Activated CD4-positive, alpha-beta T cell treated with anti-CD3 and anti-CD28 coated beads, Interleukin-2, amount 50 U/mL, for 48 hours (primary cell): ENCODE measurements around the gene CCR7.

Experiments
- DNase-seq, 2 experiments: peaks; one replicate each; pipeline ENCODE4 v3.0.0-alpha.2; 2020

Gene CCR7

DNA sequence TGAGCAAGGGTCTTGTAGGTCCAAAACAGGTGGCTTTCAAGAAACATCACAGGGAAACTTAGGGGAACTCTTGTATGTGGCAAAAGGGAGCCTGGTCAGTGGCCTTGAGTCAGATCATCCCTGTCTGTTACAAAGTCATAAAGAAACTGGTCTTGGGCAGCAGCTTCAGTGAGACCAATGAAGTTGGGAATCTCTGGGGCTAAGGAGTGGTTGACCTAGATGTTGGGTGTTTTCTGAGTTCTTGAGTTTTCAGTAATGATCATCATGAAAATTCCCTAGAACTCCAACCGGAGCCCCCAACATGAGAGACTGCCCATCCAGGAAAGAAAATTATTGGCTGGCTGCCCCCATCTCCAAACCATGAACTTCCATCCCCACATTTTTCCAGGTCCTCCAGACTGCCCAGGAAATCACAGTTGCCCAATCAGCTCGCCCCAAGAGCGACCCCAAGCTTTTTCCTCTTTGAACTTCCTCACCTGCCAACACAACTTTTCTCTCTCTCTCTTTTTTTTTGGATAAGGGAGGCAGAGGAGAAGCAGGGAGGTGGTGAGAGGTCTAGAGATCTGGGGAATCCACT, 3.9 kb downstream of the CCR7 start:
- DNase-seq, result no peak

DNA sequence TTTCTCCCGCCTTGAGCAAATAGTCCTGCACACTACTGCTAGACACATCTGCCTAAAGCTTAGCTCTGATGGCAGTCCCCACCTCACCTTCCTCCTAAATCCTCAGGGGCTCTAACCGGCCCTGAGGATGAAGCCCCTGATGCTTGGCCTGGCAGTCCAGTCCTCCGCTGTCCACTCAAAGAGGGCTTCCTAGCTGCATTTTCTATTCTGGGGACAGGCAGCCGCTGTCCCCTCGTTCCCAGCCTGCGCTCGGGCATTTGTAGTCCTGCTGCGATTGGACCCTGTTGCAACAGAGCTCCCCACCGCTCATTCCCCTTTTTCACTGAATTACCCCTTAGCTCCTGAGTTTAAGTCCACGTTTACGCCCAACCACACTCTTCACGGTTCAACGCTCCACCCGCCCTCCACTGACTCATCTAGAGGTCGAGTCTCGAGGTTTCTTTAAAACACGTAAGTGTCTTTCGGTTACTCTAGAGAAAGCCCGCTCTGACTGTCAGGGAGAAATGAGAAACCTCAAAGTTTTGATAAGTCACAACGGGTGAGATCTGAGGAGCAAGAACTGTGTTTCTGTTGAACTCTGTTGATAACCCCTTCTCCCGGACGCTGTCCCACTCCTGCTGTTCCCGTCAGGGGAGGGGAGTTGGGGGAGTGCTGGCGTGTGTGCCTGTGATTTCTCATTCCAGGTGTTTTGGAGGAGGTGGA, 4.5 kb downstream of the CCR7 start:
- DNase-seq, result peak; percentile 78 to 88

DNA sequence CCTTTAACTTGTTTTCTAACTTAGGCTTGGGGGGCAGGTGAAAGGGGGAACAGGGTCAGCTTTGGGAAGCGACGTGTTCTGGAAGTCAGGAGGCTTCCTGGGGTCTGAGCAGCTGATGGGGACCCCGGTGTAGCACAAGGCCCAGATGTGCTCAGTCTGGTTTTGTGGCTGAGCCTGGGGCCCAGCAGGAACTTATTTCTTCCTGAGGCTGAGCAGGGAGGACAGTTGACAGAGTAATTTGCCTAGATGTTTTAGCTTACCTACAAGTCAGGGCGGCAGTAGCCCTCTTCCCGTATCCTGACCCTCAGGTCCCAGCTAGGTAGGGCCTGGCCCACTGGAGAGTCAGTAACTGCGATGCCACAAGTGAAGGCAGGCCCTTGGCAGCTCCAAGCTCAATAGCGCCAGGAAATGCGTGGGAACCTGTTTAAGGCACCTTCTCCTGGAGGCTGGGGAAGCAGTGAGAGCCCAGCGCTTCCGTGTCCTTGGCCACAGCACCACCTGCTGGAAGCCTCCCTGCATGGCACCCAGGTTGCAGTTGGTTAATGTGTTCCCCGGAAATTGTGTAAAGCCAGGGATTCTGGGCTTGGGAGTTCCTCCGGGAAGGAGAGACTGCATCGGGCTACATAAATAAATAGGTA, 5.2 kb downstream of the CCR7 start:
- DNase-seq, result peak; percentile 91 to 92

DNA sequence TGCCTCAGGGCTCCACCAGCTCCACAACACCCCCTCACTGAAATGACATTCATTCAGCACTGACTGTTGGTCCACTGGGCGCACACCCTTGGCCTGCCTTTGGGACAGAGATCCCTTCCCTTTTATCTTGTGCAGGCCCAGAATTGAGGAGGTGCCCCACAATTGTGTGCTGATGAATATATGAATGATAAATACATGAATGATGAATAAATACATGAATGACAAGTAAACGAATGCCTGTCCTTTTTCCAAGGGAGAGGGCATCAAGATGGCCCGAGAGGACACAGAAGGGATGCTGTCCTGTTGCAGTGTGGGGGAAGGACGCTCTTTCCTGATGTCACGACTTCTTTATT, 5.7 kb downstream of the CCR7 start:
- no peak for DNase-seq

DNA sequence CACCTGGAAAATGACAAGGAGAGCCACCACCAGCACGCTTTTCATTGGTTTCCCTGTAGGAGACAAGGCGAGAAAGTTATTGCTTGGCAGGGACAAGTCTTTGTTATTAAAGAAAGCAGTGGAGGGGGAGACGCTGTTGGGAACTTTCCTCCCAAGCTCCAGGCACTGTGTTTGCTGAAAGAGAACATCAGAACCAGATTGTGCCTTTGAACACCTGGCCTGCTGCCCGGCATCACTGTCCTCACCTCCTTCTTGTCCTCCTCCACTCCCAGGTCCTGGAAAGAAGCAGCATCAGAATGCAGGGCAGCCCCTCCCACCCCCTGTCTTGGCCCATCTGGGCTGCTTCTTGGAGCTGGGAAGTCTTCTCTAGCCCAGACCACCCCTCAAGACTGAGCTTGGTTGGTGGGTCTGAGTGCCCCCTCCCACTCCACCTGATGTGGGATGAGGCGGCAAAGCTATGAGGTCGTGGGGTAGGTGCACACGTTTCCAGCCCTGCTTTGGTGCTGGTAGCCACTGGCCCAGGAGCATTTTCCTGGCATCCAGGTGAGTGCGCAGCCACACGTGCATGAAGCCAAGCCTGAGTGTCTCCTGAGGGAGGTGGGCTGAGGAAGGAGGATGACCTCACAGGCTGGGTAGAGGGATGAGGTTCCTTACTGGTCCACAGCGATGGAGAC, 6.2 kb downstream of the CCR7 start:
- DNase-seq, result peak in 1 of 2 experiments; percentile 2

DNA sequence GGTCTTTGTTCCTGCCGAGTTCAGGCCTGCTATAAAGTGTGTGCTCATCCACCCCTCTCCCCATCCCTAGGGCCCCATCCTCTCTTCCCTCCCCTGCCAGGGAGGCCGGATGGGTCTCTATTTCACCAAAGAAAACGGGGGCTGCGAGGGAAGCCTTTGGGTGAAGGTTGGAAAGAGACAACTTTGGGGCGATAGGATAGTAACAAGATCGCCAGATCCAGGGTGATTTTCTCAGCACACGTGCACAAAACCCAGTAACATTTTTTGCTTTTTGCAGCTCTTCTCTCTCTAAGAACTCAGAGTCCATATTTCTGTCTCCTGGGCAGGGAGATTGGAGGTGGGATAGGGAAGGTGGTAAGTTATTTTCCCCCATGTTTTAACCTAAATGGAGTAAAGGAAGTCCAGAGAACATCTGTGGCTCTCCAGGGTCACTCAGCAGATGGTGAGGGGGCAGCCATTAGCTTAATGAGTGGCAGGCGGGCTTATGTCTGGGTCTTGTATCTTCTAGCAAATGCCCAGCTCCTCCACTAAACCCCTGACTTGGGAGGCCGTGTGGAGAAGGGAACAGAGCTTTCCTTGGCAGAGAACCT, 6.9 kb downstream of the CCR7 start:
- DNase-seq, result no peak

DNA sequence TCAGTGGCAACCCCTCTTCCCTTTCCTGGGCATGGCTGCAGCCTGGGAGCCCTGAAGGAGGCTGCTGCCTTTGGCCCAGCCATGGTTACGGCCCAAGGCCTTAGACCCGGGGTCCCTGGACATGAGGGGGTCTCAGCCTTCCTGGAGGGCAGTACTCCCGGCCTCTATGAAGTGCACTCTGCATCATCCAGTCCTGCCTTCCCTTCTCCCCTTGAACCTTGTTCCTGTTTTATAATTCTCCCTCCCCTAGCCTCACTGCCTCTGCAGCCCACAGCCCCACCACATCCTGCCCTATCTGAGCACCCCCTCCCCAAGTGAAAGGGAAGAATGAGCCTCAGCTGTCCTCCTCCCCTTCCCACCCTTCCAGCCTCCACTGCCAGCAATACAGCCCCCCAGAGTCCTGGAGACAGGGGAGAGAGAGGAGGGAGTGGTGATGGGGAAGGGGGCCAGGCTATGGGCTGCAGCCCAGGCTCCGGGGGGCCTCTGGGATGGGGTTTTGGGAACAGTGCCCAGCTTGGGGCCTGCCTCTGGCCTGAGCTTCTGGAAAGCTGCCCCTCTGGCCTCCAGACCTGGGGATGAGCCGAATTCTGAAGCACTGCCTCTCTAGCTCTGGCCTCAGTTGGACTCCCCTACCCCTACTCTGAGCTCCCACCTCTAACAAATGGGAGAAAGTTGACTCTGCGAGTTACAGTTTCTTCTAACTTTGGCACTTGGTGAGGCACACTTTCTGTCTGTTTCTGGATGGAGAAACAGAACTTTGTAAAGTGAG, 7.6 kb downstream of the CCR7 start:
- DNase-seq, result peak in 1 of 2 experiments; percentile 5

DNA sequence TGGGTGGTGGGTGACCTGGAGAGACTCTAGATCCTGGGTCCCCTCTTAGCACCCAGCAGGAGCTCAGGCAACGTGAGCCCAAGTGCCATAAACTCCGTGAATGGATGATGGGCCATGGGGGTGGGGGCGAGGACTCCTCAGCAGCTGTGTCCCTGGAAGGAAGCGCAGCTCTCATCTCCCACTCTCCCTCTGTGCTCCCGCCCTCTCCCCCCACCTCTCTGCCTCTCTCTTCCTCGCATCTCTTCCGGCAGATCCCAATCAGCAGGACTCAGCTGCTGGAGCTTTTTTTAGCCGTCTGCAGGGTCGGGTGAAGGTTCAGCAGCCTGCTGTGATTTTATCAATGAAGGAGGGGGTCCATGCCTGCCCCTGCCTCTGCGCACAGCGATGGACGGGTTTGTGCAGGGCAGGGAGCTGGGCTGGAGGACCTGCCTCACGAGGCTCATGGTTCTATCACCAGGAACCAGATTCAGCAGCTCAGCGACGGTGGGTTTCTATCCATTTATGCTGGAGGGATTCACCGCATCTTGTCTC, 8.3 kb downstream of the CCR7 start:
- DNase-seq, result peak in 1 of 2 experiments; percentile 16

DNA sequence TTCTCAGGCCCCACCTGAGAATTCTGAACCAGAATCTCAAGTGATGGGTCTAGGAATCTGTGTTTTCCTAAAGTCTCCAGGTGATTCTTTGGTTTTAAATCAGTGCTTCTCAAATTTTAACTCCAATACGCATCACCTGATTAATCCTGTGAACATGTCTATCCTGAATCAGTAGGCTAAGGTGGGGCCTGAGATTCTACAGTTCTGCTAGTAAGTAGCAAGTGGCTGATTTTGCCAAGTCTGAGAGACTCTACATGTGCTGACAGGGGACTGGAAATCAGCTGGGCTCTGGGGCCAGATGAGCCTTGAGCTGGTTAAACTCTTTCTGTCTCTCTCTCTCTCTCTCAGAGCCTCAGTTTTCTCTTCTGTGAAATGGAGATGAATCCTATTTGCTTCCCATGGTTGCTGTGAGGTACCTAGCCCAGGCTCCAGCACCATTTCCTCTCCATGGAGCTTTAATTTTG, 9.0 kb downstream of the CCR7 start:
- peak in 1 of 2 experiments; percentile 11 for DNase-seq

DNA sequence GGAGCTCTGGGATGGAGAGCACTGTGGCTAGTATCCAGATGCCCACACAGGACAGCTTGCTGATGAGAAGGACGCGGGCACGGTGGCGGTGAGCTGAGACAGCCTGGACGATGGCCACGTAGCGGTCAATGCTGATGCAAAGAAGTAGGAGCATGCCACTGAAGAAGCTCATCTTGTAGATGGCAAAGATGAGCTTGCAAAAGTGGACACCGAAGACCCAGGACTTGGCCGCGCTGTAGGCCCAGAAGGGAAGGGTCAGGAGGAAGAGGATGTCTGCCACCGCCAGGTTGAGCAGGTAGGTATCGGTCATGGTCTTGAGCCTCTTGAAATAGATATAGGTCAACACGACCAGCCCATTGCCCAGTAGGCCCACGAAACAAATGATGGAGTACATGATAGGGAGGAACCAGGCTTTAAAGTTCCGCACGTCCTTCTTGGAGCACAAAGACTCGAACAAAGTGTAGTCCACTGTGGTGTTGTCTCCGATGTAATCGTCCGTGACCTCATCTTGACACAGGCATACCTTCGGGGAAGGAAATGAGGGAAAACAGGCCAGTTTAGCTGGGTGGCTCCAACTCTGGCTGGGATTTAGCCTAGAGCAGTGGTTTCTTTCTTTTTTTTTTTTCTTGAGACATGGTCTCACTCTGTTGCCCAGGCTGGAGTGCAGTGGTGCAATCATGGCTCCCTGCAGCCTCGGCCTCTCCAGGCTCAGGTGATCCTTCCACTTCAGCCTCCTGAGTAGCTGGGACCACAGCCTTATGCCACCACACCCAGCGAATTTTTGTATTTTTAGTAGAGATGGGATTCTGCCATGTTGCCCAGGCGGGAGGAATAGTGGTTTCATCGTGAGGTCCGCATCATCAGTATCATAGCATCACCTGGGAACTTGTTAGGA, 9.7 kb downstream of the CCR7 start:
- peak in 1 of 2 experiments; percentile 14 for DNase-seq

DNA sequence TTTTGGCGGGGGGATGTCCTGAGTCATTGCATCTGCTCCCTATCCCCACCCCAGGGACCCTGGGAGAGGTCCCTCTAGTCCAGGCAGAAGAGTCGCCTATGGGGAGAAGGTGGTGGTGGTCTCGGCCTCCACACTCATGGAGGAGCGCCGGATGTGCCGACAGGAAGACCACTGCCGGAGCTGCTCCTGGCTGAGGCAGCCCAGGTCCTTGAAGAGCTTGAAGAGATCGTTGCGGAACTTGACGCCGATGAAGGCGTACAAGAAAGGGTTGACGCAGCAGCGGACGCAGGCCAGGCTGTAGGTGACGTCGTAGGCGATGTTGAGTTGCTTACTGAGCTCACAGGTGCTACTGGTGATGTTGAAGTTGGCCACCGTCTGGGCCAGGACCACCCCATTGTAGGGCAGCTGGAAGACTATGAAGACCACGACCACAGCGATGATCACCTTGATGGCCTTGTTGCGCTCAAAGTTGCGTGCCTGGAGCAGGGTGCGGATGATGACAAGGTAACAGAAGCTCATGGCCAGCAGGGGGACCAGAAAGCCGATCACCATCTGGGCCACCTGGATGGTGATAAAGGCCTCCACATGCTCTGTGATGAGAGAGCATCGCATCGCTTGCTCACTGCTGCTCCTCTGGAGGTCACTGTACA, 10.5 kb downstream of the CCR7 start:
- DNase-seq, result peak in 1 of 2 experiments; percentile 28

DNA sequence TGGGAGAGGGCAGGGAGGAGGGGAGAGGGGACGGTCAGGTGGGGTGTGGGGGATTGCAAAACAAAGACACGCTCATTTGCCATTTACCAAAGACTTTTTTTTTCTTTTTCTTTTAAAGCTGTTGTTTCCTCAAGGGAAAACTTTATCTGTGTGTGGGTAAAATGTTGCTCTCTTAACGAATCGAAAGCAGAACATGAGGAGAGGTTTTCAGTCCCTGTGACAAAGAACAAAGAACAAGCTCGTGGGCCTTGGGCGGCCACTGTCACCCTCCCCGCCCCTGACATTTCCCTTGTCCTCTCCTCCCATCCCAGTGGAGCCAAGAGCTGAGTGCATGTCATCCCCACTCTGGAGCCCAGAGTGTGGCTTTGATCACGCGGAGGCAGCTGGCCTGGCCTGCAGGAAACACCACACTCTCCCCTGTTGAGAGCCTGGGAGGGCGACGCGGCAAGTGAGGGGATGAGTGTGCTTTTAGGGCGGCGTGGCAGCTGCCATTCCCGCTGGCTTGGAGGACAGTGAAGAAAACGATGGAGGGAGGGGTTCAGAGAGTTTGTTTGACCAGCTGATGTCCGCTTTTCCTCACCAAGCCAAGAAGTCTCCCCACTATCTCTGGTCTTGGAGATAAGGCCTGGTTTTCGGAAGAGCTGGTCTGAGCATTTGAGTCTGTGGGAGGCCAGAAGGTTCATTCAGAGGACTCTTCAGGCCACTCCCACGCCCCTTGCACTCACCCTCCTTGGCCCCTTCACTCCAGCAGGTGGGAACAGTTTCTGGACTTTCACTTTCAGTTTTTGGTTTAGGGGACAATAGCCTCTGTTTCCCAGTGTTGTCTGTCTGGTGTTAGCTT, 11.4 kb downstream of the CCR7 start:
- peak; percentile 31 to 49 for DNase-seq

DNA sequence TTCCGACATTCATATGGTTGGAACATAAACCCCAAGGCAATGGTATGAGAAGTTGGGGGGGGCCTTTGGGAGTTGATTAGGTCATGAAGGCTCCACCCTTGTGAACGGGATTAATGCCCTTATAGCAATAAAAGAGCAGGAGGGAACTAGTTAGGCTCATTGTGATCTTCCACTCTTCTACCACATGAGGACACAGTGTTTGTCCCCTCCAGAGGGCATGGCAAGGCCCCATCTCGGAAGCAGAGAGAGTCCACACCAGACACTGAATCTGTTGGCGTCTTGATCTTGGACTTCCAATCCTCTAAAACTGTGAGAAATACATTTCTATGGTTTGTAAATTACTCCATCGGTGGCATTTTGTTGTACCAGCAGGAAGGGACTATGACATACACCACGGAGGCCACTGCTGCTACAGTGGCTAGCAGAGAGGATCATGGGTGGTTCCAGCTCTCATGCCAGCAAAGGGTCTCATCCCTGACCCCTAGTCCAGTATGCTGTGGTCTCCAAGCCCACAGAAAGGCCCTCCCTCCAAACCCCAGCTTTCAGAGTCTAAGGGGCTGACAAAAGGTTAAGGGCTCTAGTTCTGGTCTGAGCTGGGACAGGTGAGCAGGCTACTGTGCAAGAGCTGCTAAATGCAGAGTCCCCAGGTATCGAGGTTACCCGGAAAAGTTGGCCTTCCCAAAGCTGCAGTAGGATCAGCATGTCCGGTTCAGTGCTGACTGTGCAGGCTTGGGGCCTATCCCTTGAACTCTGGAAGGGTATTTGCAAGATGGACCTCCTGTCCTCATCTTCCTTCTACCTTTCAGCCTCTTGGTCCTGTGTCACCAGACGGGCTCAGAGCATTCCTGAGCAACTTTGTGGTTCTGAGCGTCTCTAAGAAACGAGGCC, 12.2 kb downstream of the CCR7 start:
- peak; percentile 21 to 38 for DNase-seq

DNA sequence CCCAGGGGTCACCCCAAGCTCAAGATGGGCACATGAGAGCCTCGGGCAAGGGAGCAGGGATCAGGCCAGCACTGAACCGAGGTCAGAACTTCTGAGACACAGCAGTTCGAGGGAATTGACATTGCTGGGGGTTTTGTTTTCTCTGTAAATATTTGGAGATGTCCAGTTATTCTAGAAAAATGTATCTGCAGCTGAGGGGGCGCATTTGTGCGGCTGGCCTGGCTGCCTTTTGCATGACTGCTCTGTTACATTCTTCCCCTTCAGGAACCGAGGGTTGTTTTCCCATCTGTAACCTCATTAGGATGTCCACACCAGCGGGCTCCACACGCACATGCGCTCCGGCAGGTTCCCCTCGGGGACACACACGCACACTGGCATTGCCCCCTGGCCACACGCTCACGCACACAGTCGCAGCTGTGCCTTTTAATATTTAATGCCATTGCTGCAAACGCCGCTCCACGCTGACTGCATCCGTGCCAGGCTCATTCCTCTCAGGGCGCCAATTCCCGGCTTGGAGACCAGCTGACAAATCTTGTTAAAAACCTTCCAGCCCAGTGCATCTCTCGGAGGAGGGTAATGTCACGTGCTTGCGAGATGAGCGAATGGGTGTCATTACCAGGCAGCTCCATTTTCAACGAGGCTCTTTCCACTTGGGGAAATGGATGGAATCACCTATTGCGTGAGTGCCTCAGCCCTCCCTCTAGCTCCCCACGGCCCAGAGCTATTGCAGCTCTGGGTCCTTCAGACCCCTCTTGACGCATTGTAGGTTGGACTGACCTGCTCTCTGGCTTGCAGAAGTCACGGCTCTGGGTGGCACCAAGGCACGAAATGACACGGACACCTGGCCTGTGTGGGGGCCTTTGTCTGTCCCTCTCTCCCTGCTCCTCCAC, 13.1 kb downstream of the CCR7 start:
- peak; percentile 34 to 48 for DNase-seq

DNA sequence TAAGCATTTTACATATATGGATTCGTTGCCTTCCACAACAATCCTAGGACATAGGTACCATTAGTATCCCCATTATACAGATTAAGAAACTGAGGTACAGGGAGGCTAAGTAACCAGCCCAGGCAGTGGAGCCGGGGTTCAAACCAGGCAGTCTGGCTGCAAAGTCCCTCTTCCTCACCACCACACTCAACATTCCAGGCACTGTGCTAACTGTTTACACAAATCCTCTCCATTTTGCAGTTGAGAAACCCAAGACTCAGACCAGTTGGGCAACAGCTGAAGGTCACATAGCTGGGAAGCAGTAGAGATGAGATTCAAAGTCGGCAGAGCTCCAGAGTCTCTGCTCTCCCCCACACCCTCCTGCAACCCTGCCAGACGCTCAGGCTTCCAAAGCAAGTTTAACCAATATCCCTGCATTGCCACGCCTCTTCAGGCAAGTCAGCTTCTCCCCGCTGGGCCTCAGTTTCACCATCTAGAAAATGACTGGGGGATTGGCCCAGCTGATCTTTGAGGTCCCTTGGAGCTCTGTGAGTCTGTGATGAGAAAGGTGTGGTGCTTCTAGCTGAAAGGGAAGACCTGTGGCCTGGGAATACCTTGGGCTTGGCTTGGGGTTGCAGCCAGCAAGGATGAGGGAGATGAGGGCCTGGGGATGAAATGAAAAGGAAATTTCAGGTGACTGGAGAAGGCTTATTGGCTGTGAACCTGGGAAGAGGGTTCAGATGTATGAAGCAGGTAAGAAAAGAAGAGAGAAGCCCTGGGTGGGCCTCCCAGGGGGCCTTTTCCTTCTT, 14.0 kb downstream of the CCR7 start:
- peak in 1 of 2 experiments; percentile 29 for DNase-seq

DNA sequence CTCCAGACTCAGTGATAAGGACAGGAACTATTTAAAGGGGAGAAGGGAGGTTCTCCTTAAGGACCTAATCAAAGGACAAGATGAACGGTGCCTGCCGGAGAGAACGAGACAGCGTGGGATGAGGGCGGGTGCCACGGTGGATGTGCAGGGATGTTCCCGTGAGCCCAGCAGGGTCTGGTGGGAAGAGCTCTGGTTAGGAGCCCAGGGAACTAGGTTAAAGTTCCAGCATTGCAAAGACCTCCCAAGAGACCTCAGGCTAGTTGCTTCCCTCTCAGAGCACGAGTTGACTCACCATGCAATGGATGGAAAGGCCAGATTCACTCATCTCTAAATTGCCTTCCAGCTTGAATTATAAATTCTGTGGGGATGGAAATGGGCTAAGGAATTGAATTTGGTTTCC, 14.7 kb downstream of the CCR7 start:
- DNase-seq, result peak in 1 of 2 experiments; percentile 17
